Inflammatory macrophage (primary cell): ENCODE results near the gene FRMD3.
"Not testable (repeated sequence)": the region's sequence is repeated elsewhere in the genome, so short reads cannot be mapped to it uniquely, and the experiment has no call there.

ENCODE experiments used
- DNase-seq, 2 donors: peaks; one replicate each; pipeline ENCODE4 v3.0.0-alpha.2; 2020 to 2022

The FRMD3 gene

DNA sequence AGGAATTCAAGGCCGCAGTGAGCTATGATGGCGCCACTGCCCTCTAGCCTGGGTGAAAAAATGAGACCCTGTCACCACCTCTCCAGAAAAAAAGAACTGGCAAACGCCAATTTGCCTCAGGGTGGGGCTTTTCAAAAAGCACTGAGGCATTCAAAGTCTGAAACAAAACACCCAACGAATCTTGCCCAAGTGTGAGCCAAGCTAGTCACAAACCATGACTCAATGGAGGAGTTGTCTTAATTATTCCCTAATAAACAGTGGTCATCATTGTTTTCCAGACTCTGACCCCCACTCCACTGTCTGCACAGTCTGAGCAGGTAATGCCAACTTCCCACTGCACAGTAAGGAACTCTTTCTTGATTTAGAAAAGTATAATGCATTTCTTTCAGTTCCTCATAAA is 16.8 kb downstream of the FRMD3 start:
- no peak for DNase-seq

DNA sequence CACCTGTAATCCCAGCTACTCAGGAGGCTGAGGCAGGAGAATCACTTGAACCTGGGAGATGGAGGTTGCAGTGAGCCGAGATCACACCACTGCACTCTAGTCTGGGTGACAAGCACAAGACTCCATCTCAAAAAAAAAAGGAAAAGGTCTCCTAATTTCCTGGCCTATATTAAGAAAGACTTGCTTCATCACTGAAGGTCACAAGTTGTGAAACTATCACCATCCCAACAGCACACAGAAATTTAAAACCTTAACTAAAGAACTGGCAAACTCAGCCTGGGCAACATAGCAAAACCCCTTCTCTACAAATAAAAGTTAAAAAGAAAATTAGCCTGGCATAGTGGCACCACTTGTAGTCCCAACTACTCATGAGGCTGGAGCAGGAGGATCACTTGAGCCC is 17.2 kb downstream of the FRMD3 start:
- DNase-seq, result peak; percentile 25 to 42

DNA sequence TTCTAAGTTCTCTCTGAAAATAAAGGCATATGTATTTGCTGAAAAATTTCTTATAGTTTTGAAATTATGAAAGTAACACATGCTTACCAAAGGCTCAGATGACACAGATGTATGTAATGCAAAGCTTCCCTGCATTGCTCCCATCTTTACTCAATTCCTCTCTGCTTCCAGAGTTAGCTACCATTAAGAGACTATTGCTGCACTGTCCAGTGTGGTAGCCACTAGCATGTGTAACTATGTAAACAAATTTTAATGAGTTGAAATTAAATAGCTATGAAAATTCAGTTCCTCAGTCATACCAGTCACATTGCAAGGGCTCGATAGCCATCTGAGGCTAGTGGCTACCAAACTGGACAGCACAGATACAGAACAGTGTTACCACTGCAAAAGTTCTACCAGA is 17.9 kb downstream of the FRMD3 start:
- no peak for DNase-seq

- DNase-seq, result not testable (repeated sequence)
Measured at GRCh38 chr9:83517980-83518379, 20.2 kb downstream of the FRMD3 start.

DNA sequence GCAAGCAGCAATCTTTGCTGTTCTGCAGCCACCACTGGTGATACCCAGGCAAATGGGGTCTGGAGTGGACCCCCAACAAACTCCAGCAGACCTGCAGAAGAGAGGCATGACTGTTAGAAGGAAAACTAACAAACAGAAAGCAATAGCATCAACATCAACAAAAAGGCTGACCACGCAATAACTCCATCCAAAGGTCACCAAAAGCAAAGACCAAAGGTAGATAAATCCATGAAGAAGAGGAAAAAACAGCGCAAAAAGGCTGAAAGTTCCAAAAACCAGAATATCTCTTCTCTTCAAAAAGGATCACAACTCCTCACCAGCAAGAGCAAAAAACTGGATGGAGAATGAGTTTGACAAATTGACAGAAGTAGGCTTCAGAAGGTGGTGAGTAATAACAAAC is 23.4 kb downstream of the FRMD3 start:
- DNase-seq, result no peak

GRCh38 chr9:83512621-83513020 is 25.6 kb downstream of the FRMD3 start:
- DNase-seq, result no peak

DNA sequence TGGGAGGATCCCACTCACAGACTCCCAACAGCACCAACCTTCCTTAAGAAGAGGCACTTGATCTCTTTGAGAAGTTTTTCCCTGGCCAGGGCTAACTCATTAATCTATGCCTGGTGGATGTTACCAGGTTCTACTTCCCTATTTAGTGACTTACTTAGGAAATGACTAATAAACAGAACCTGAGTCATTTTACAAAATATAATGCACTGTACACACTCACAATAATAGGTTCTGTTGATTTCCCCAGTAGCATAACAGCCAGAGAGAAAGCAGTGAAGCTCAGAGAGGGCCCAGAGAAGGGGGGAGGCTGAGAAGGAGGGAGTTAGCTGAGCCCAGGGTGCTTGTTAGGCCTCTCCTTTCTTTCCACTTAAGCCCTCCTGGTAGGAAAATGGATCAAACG is 27.1 kb downstream of the FRMD3 start:
- DNase-seq, result peak; percentile 47 to 76

DNA sequence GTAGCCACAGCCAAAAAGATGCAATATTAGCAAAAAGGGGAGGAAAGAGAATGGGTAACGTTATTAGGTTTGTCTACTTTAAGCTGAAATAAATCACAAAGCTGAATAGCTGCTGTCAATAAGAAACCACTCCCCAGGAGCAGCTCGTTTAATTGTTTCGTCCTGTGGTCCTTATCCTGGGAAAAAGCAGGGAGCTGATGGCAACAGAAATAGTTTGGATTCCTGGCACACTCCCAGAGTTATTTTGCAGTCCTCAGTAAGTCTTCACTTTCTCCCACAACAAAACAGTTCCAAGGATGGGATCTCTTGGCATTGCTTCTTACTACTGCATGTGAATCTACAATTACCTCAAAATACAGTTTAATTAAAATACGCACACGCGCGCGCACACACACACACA is 28.8 kb downstream of the FRMD3 start:
- no peak for DNase-seq

DNA sequence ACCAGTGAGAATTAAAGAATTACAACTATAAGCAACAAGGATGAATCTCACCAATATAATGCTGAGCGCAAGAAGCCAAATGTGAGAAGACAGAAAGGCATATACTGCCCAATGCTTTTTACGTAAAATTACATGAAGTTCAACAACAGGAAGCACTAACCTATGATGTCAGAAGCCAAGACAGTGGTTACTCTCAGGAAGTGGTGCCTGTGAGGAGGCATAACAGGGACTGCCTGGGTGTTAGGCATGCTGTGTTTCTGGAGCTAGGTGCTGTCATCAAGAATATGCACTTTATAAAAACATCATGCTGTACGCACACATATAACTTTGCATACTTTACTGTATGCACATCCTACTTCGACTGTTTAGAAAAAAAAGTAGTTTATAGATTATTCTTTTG is 30.1 kb downstream of the FRMD3 start:
- peak in 1 of 2 donors; percentile 25 for DNase-seq

- DNase-seq, result no peak
Measured at GRCh38 chr9:83505282-83505681, 32.9 kb downstream of the FRMD3 start.

DNA sequence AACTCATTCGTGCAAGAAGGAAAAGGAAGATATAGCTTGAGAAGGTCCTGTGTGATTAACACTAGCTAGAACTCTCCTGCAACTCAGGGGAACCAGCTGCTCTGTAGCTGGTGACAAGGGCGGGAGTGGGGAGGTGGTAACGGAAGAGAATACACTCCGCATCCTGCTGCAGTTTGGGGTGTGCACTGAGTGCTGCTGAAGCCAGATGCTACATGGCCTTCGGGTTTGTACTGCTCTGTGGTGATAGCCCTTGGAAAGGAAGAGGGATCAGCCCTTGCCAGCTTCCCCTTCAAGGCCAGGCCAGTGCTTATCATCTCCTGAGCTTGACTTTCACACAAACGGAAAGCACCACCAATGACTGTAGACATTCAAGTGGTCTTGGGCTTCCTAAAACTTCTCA is 34.3 kb downstream of the FRMD3 start:
- no peak for DNase-seq

- DNase-seq, result no peak
Measured at GRCh38 chr9:83501565-83501964, 36.6 kb downstream of the FRMD3 start.

DNA sequence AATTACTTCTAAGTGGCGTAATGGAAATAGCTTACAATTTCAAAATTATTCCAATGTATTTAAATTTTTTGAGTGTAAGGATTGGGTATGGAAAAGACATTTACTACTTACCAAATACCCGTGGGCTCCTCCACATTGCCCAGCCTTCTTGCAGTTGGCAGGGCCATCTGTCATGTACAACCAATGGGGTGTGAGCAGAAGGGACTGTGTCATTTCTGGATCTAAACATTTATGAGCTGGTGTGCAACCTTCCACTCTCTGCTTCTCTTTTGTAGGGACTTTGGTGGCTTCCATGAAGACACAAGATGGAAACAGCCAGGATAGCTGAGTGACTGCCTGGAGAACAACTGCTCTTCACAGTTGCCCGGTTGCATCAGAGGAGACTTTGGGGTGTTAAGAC is 40.8 kb downstream of the FRMD3 start:
- DNase-seq, result no peak

- no peak for DNase-seq
Measured at GRCh38 chr9:83491995-83492394, 46.2 kb downstream of the FRMD3 start.

DNA sequence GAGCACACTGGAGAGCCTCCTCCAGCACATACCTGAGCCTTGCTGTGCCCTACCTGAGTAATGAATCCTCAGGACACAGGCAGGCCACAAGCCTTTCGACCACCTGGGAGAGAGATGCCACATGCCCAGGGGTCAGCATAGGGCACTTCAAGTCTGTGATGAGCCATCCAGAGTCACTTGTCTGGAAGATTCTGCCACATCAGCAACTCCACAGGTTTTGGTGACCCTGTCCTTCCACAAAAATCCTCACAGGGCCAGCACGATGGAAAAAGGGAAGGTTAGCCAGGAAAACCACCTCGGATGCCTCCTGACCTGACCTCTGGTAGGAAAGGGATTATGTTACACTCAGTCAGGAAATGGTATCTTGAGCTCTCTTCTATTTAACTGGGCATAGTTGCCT is 46.8 kb downstream of the FRMD3 start:
- no peak for DNase-seq

- no peak for DNase-seq
Measured at GRCh38 chr9:83489961-83490360, 48.2 kb downstream of the FRMD3 start.

- DNase-seq, result no peak
Measured at GRCh38 chr9:83484990-83485389, 53.2 kb downstream of the FRMD3 start.

GRCh38 chr9:83483223-83483622 is 55.0 kb downstream of the FRMD3 start:
- no peak for DNase-seq

DNA sequence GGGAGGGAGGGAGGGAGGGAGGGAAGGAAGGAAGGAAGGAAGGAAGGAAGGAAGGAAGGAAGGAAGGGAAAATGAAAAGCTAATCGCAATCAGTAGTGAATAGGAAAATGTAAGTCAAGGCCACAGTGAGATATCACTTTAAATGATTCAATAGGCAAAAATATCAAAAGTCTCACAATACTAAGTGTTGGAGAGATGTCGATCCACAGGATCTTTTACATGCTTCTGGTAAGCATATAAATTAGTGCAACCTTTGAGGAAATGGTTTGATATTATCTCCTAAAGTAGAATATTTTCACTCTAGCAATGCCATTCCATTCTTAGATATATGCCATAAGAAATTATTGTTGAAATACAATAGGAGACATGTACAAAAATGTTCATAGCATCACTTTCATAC is 58.4 kb downstream of the FRMD3 start:
- DNase-seq, result no peak

DNA sequence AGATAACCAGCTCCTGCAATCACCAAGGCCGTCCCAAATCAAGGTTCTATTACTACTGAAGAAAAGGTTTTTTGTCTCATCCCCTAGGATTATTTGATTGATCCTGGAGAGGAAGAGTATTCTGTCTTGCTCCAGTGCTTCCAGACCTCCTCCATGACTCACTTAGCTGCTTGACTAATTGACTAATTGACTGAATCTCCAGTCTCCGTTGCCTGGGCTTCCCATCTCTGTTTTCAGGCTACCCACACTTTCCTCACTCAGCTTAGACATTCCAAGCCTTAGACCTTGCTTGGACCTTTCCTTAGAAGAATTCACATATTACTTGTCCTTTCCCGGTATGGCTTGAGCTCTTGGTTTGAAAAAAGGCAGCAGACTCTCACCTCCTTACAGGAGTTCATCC is 60.6 kb downstream of the FRMD3 start:
- no peak for DNase-seq

- no peak for DNase-seq
Measured at GRCh38 chr9:83477120-83477519, 61.1 kb downstream of the FRMD3 start.

DNA sequence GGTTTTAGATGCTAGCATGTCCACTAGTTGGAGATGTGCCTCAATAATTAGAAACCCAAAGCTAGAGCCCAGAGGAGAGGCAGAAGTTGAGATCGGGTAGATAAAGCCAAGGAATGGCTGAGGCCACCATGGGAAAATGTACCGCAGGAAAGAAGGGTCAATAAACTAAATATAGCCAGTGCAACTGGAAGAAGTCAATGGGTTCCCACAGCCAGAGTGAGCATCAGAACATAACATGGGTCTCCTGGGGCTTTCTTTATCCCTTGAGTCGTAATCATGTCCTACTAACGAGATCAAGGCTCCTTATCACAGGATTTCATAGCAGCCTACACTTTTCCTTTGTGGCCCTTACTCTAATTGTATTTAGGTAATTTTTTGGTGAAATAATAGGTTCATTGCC is 61.7 kb downstream of the FRMD3 start:
- DNase-seq, result no peak

DNA sequence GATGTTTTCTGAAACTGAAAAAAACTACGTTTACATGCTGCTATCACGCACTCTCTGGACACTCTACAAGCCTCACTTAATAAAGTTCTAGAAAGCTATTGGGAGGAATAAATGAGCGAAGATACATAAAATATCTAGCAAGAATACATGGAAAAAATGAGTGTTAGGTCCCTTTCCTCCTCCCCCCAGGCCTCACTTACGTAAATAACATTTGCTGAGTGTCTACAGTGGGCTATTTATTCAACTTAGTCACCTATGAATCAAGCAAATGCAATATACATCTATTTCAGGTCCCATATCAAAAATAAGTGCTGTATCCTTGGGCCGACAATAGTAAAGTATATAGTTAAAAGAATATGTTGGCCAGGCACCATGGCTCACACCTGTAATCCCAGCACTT is 62.5 kb downstream of the FRMD3 start:
- DNase-seq, result no peak

- no peak for DNase-seq
Measured at GRCh38 chr9:83474631-83475030, 63.6 kb downstream of the FRMD3 start.

GRCh38 chr9:83473488-83473971 is 64.7 kb downstream of the FRMD3 start:
- DNase-seq, result peak in 1 of 2 donors; percentile 3

DNA sequence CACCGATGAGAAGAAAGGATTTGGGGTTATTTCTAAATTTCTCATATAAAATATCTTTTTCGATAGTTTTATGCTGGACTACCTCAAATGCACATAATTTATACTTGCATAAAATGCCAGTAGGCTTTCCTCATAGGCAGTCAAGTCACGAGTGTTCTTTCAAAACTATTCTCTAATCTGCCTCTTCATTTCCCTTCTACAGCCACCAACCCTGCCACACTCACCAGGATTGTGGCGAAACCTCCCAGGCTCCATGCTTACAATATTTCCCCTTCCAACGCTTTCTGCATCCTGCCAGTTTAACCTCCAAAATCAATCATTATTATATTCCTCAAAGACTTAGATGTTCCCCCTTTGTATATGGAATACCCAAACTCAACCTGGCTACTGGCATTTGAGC is 65.4 kb downstream of the FRMD3 start:
- peak; percentile 86 to 91 for DNase-seq
